H1 (cell line): ENCODE data around the gene HPCAL4. TPM values are rescaled to one million over a fixed set of nuclear protein-coding genes. Genes with fewer than 3 reads are reported as not detected.

Source experiments
- CTCF ChIA-PET: fragments of 300-600 bp; sonication (Branson Sonifier 250); formaldehyde crosslinking; loops from one replicate; lab custom pipeline; 2021; ENCODE audit not compliant: partially characterized antibody; lab: Charles Lee
- POLR2A ChIA-PET: fragments of 300-600 bp; sonication (Branson Sonifier 250); formaldehyde crosslinking; loops from one replicate; lab custom pipeline; 2021; ENCODE audit warnings: inconsistent platforms; ENCODE audit not compliant: partially characterized antibody; lab: Charles Lee
- DNase-seq, 2 experiments: peaks; one replicate each; pipeline versions ENCODE4 v3.0.0 to v3.0.0-alpha.2; 2010 to 2022; ENCODE audit warnings: low spot score in 2 of 2, low read depth in 1 of 2, mixed read lengths in 1 of 2
- FAIRE-seq: peaks from 2 replicates; lab custom pipeline; 2011; peaks lifted over from hg19 to GRCh38; lab: Jason Lieb, UNC
- H2AFZ ChIP-seq: 2 replicates; pipeline ENCODE4 v1.8.1; 2012; ENCODE audit warnings: low read length, inconsistent platforms
- H2AK5ac ChIP-seq: 2 replicates; pipeline ENCODE4 v1.6.1; 2013; ENCODE audit warnings: low read depth, low read length
- H2BK120ac ChIP-seq: replicated peaks from 2 replicates; pipeline ENCODE3; 2013; ENCODE audit warnings: low read depth, low read length, inconsistent platforms
- H2BK12ac ChIP-seq: 2 replicates; pipeline ENCODE4 v1.6.1; 2013; ENCODE audit warnings: low read depth, low read length
- H2BK15ac ChIP-seq: 2 replicates; pipeline ENCODE4 v1.6.1; 2013; ENCODE audit warnings: low read length
- H2BK20ac ChIP-seq: 2 replicates; pipeline ENCODE4 v1.6.1; 2013; ENCODE audit warnings: low read length
- H2BK5ac ChIP-seq: 2 replicates; pipeline ENCODE4 v1.6.1; 2013; ENCODE audit warnings: low read depth, low read length
- H3K14ac ChIP-seq: 2 replicates; pipeline ENCODE4 v1.6.1; 2013; ENCODE audit warnings: inconsistent platforms; ENCODE audit not compliant: insufficient read length
- H3K18ac ChIP-seq: 2 replicates; pipeline ENCODE4 v1.6.1; 2013; ENCODE audit warnings: low read length; ENCODE audit errors: extremely low read depth
- H3K23ac ChIP-seq: 2 replicates; pipeline ENCODE4 v1.6.1; 2013; ENCODE audit warnings: inconsistent platforms; ENCODE audit not compliant: insufficient read length
- H3K23me2 ChIP-seq: 2 replicates; pipeline ENCODE4 v1.6.1; 2013; ENCODE audit warnings: low read depth, low read length
- H3K27ac ChIP-seq: 2 replicates; pipeline ENCODE4 v1.6.1; 2011; ENCODE audit warnings: low read depth, low read length, inconsistent platforms
- H3K27me3 ChIP-seq, 4 experiments: replicated peaks in 1 of 4; 1 replicate in 1 of 4; 2 replicates in 3 of 4; pipeline versions ENCODE4 v1.6.1 to v1.8.1; 2011 to 2013; ENCODE audit warnings: low read length in 3 of 4, mild to moderate bottlenecking in 3 of 4, inconsistent platforms in 2 of 4, mixed read lengths in 2 of 4, moderate library complexity in 1 of 4; ENCODE audit not compliant: control insufficient read depth in 3 of 4, insufficient read depth in 3 of 4; ENCODE audit errors: extremely low read depth in 1 of 4
- H3K36me3 ChIP-seq, 4 experiments: 2 replicates each; pipeline versions ENCODE4 v1.6.1 to v1.8.1; 2011 to 2013; ENCODE audit warnings: mild to moderate bottlenecking in 4 of 4, low read length in 3 of 4, moderate library complexity in 2 of 4, control low read depth in 1 of 4, inconsistent platforms in 1 of 4; ENCODE audit not compliant: insufficient read depth in 4 of 4, control insufficient read depth in 2 of 4
- H3K4ac ChIP-seq: replicated peaks from 2 replicates; pipeline ENCODE3; 2013; ENCODE audit warnings: low read length, low read depth, mixed read lengths, inconsistent platforms; ENCODE audit not compliant: insufficient read length
- H3K4me1 ChIP-seq, 4 experiments: replicated peaks in 1 of 4; 1 replicate in 1 of 4; 2 replicates in 3 of 4; pipeline versions ENCODE4 v1.6.1 to v1.8.1; 2011 to 2013; ENCODE audit warnings: low read length in 3 of 4, inconsistent platforms in 2 of 4, mixed read lengths in 1 of 4; ENCODE audit not compliant: insufficient read depth in 4 of 4, control insufficient read depth in 3 of 4
- H3K4me2 ChIP-seq, 2 experiments: 2 replicates each; pipeline versions ENCODE4 v1.6.1 to v1.8.1; 2011 to 2013; ENCODE audit warnings: low read depth in 2 of 2, low read length in 2 of 2, control low read depth in 1 of 2, inconsistent platforms in 1 of 2, mild to moderate bottlenecking in 1 of 2; ENCODE audit not compliant: insufficient read depth in 1 of 2
- H3K4me3 ChIP-seq, 4 experiments: fragments of 200-600, 300-600 bp in 1 of 4; sonication (generic), shearing (Covaris generic), sonication (Bioruptor Twin) in 1 of 4; 2 replicates each; pipeline versions ENCODE4 v1.5.1 to v1.8.1; 2011 to 2016; ENCODE audit warnings: low read length in 4 of 4, low read depth in 3 of 4, control low read depth in 2 of 4, inconsistent platforms in 2 of 4, mild to moderate bottlenecking in 2 of 4, mixed read lengths in 1 of 4, moderate library complexity in 1 of 4; ENCODE audit not compliant: insufficient read depth in 2 of 4; ENCODE audit errors: extremely low read depth in 1 of 4
- H3K56ac ChIP-seq: replicated peaks from 2 replicates; pipeline ENCODE3; 2013; ENCODE audit warnings: low read depth, mild to moderate bottlenecking, mixed read lengths, low read length, inconsistent platforms; ENCODE audit not compliant: insufficient read length
- H3K79me1 ChIP-seq: 2 replicates; pipeline ENCODE4 v1.6.1; 2013; ENCODE audit warnings: low read depth, low read length, control low read depth
- H3K79me2 ChIP-seq, 2 experiments: 2 replicates each; pipeline versions ENCODE4 v1.6.1 to v1.8.1; 2012 to 2013; ENCODE audit warnings: low read length in 2 of 2, mild to moderate bottlenecking in 2 of 2, inconsistent platforms in 1 of 2; ENCODE audit not compliant: insufficient read depth in 2 of 2, control insufficient read depth in 1 of 2
- H3K9ac ChIP-seq, 4 experiments: replicated peaks in 1 of 4; 1 replicate in 1 of 4; 2 replicates in 3 of 4; pipeline versions ENCODE4 v1.6.1 to v1.8.1; 2011 to 2013; ENCODE audit warnings: low read depth in 3 of 4, low read length in 3 of 4, control low read depth in 2 of 4, mild to moderate bottlenecking in 2 of 4, moderate library complexity in 2 of 4, inconsistent platforms in 1 of 4; ENCODE audit errors: extremely low read depth in 1 of 4
- H3K9me3 ChIP-seq, 2 experiments: 2 replicates each; pipeline versions ENCODE4 v1.6.1 to v1.8.1; 2012 to 2013; ENCODE audit warnings: mild to moderate bottlenecking in 2 of 2, moderate library complexity in 2 of 2, control low read depth in 1 of 2, inconsistent platforms in 1 of 2, low read depth in 1 of 2, low read length in 1 of 2, mixed read lengths in 1 of 2; ENCODE audit not compliant: insufficient read depth in 2 of 2
- H4K20me1 ChIP-seq, 2 experiments: replicated peaks in 1 of 2; 2 replicates each; pipeline versions ENCODE3 to v1.8.1; 2011 to 2013; ENCODE audit warnings: inconsistent platforms in 2 of 2, low read length in 2 of 2, mild to moderate bottlenecking in 1 of 2; ENCODE audit not compliant: insufficient read depth in 2 of 2, control insufficient read depth in 1 of 2
- H4K5ac ChIP-seq: 2 replicates; pipeline ENCODE4 v1.6.1; 2013; ENCODE audit warnings: low read length, low read depth, mixed read lengths, inconsistent platforms; ENCODE audit not compliant: insufficient read length
- H4K8ac ChIP-seq: 2 replicates; pipeline ENCODE4 v1.8.0; 2013; ENCODE audit warnings: mild to moderate bottlenecking, moderate library complexity, low read length, inconsistent platforms; ENCODE audit not compliant: insufficient read depth; ENCODE audit errors: extremely low read depth
- H4K91ac ChIP-seq: replicated peaks from 2 replicates; pipeline ENCODE3; 2013; ENCODE audit warnings: low read length, mixed read lengths, inconsistent platforms; ENCODE audit not compliant: insufficient read length
- JUN ChIP-seq: IDR thresholded peaks from 2 replicates; pipeline ENCODE4 v1.6.1; 2011; ENCODE audit warnings: low read depth, mild to moderate bottlenecking, improper control_type of control experiment, low read length
- POLR2AphosphoS5 ChIP-seq: IDR thresholded peaks from 2 replicates; pipeline ENCODE4 v1.6.1; 2011; ENCODE audit warnings: low read depth, low read length
- SAP30 ChIP-seq: fragments of 300-600 bp; sonication (generic); IDR thresholded peaks from 2 replicates; pipeline ENCODE4 v1.7.1; 2012; ENCODE audit warnings: low read length, moderate library complexity, mild to moderate bottlenecking, inconsistent platforms; ENCODE audit not compliant: insufficient read depth, insufficient replicate concordance
- TAF1 ChIP-seq: IDR thresholded peaks from 2 replicates; pipeline ENCODE4 v1.6.1; 2011; ENCODE audit warnings: mild to moderate bottlenecking, low read depth, low read length
- TAF7 ChIP-seq: optimal IDR thresholded peaks from 2 replicates; pipeline ENCODE3; 2011; ENCODE audit warnings: low read depth, mild to moderate bottlenecking, inconsistent platforms, low read length, moderate library complexity, borderline replicate concordance
- WGBS, 2 experiments: shearing (Covaris generic) in 1 of 2; methylation state at CpG; one replicate each; pipeline versions ENCODE4 v1.1.6 to v1.1.7; 2013 to 2015; ENCODE audit warnings: low lambda C conversion rate in 2 of 2, mixed read lengths in 2 of 2, inconsistent platforms in 1 of 2, low coverage in 1 of 2, missing lambda C conversion rate in 1 of 2; ENCODE audit not compliant: insufficient replicate concordance in 2 of 2, insufficient coverage in 1 of 2, insufficient read length in 1 of 2; ENCODE audit errors: extremely low coverage in 1 of 2, missing lambda C conversion rate in 1 of 2; 5-methylcytosine and 5-hydroxymethylcytosine counted together
- polyA plus RNA-seq, 7 experiments: library from polyadenylated mRNA; depleted of rRNA in 3 of 7; stranded (reverse) in 5 of 7; unstranded in 2 of 7; fragments of >200 nt in 5 of 7; fragments of 200-250 nt in 2 of 7; gene quantifications; 1 replicate in 5 of 7; 2 replicates in 1 of 7; 4 replicates in 1 of 7; pipeline versions ENCODE4 v1.2.1 to v1.2.3, GENCODE V29; 2011 to 2013; ENCODE audit warnings: missing spikeins in 2 of 7, mixed read lengths in 2 of 7
- total RNA-seq: library from RNA; stranded (reverse); fragmentation: NEBNext Ultra II Directional; extraction: Animal tissue kit (Norgen Biotek cat#: 25700); gene quantifications from 2 replicates; pipeline ENCODE4 v1.2.1, GENCODE V29; 2021
- TF ChIP-seq, protein P1 (sequence below): IDR thresholded peaks from 2 replicates; pipeline ENCODE4 v1.6.1; 2011; ENCODE audit warnings: low read depth, mild to moderate bottlenecking, low read length; ENCODE audit not compliant: insufficient read depth

The HPCAL4 gene
- total and polyA plus RNA-seq, 2 of the 8 experiments (the other 6 are each of a cell fraction or from before 2014, with no cell fraction given) = 0.54 to 0.74 TPM

DNA sequence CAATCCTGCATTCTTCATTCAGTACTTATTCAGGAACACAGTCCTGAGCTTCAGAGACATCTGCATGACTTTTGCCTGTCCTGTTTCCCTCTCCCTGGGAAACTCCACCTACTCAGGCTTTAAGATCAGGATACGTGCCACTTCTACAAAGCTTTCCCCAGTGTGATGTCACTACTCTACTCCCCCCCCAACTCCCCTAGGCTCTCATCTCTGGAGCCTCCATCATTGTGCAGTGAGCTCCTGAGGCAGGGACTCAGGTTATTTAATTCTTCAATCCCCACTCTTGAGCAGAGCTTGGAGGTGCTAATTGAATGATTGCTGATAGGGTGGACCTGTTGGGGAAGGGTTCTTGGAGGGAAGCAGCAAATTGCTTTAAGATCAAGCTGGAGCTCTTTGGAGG lies 20.5 kb downstream of the HPCAL4 start:
- Histone ChIP-seq H3K4me1 (peaks cover 0 to 11% (median 5%) of the 10 kb centered on the region in 4 experiments; a peak in 5 of 7 replicates), H2AFZ (no peak overlapping the region), H4K91ac (no peak overlapping the region), H3K23me2 (peaks cover 3% of the 10 kb centered on the region; the same call in 1 of the 2 replicates), H3K9me3 (no peaks in the 10 kb centered on the region; a peak in 1 of 4 replicates), H4K20me1 (peaks cover 1 to 6% of the 10 kb centered on the region in 2 experiments), H2BK20ac (no peak overlapping the region), H3K18ac (no peak overlapping the region), H2BK5ac (no peak overlapping the region), H3K27me3 (peaks cover 63 to 98% (median 88%) of the 10 kb centered on the region in 4 experiments), H3K79me2 (no peaks in the 10 kb centered on the region), H3K4me3 (peak overlapping the region in 1 of 4 experiments; percentile 61; a peak in 1 of 8 replicates), H3K4me2 (peak overlapping the region; percentile 90; a peak in 1 of 4 replicates), H3K23ac (no peak overlapping the region), H4K5ac (no peak overlapping the region), H2BK12ac (no peak overlapping the region), H3K79me1 (no peaks in the 10 kb centered on the region), H3K36me3 (peaks cover 0 to 3% (median 0%) of the 10 kb centered on the region in 4 experiments; a peak in 1 of 8 replicates), H3K4ac (no peak overlapping the region), H2BK120ac (no peak overlapping the region), H3K27ac (no peak overlapping the region), H2BK15ac (no peak overlapping the region), H3K14ac (no peak overlapping the region), H3K56ac (no peak overlapping the region), H4K8ac (no peak overlapping the region), H2AK5ac (no peak overlapping the region), H3K9ac (no peak overlapping the region)
- WGBS, 2 experiments = 50% methylated on average over 1 of the region's 1 CpG; no CpG with 5 or more reads in 1 of the 2 experiments
- FAIRE-seq (no peak), DNase-seq (no peak)
- ChIA-PET POLR2A (interaction anchor here (0.8 to 3.4 kb wide), 7 partner anchors 10 to 40 kb away, joined by 3 to 15 read pairs (median 3); partner anchors contain the start of gene HPCAL4), CTCF (interaction anchor here (0.7 to 10.5 kb wide), 22 partner anchors 9 to 129 kb away, joined by 3 to 184 read pairs (median 18); partner anchors contain the start of genes HPCAL4 and PPIE)
- TF ChIP-seq TAF1 (no peak), JUN (no peak), POLR2AphosphoS5 (no peak), SAP30 (no peak), TAF7 (no peak)
- TF ChIP-seq, protein P1, sequence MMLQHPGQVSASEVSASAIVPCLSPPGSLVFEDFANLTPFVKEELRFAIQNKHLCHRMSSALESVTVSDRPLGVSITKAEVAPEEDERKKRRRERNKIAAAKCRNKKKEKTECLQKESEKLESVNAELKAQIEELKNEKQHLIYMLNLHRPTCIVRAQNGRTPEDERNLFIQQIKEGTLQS = no peak
